ENCODE results near the gene SCPEP1. TPM values are rescaled to one million over a fixed set of nuclear protein-coding genes. Genes with fewer than 3 reads are reported as not detected.

Gene SCPEP1
- total RNA-seq, 1 experiment from 2014 or later, result 19.4 TPM

DNA sequence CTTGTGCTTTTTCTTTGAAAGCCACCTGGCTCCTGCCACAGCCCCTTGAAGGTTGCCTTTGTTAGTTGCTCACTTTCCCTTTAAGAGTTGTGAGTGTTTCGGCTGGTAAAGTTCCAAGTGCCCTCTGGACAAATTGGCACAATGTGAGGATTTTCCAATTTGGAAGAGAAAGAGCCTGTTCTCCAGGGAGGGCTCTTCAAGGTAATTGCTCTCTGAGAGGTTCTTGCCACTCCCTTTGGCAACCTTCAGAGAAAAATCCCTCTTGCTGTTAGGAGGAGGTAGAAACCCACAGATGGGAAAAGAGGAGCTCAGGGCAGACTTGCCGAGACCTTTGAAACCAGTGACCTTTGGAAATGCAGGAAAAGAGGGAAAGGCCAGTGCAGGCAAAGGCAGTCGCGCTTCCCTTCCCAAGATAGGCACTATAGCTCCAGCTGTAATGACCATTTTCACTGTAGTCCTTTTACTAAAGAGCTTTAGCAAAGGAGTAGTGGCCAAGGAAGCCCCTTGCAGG is 58.1 kb downstream of the SCPEP1 start:
- Histone ChIP-seq H3K36me3 (ENCODE audit: low read depth) (no peaks in the 10 kb centered on the region), H2AFZ (peak overlapping the region; percentile 24), H3F3A (ENCODE audit: insufficient read depth, low read depth) (peaks cover 21% of the 10 kb centered on the region), H3K4me1 (replicated peaks; ENCODE audit: insufficient read depth) (peaks cover 61% of the 10 kb centered on the region), H3K27ac (peak overlapping the region; percentile 15; the same call in 1 of the 2 replicates), H3K4me2 (peak overlapping the region; percentile 71), H3K4me3 (no peak overlapping the region; the same call in 1 of the 2 replicates), H3K9me3 (ENCODE audit: insufficient read depth, low read depth) (no peaks in the 10 kb centered on the region), H3K79me2 (ENCODE audit: low read depth) (no peaks in the 10 kb centered on the region), H4K20me1 (ENCODE audit: insufficient read depth) (no peaks in the 10 kb centered on the region), H3K9me2 (ENCODE audit: insufficient read depth) (no peaks in the 10 kb centered on the region), H3K27me3 (ENCODE audit: insufficient read depth, low read depth) (no peaks in the 10 kb centered on the region)
- intact Hi-C loops (cut with micrococcal nuclease; ENCODE audit: unreplicated experiment), result no loop called here
- POLR2A ChIA-PET (ENCODE audit: unreplicated experiment), result no interaction called here
- no TSS peak for BruUV-seq (replicated peaks)
- no peak for TF ChIP-seq EZH2 (IDR thresholded peaks at IDR 0.05; ENCODE audit: low read depth)
- TF ChIP-seq, protein P1, sequence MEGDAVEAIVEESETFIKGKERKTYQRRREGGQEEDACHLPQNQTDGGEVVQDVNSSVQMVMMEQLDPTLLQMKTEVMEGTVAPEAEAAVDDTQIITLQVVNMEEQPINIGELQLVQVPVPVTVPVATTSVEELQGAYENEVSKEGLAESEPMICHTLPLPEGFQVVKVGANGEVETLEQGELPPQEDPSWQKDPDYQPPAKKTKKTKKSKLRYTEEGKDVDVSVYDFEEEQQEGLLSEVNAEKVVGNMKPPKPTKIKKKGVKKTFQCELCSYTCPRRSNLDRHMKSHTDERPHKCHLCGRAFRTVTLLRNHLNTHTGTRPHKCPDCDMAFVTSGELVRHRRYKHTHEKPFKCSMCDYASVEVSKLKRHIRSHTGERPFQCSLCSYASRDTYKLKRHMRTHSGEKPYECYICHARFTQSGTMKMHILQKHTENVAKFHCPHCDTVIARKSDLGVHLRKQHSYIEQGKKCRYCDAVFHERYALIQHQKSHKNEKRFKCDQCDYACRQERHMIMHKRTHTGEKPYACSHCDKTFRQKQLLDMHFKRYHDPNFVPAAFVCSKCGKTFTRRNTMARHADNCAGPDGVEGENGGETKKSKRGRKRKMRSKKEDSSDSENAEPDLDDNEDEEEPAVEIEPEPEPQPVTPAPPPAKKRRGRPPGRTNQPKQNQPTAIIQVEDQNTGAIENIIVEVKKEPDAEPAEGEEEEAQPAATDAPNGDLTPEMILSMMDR (conservative IDR thresholded peaks at IDR 0.05), result no peak
- DNase-seq, result peak in 1 of 2 experiments; percentile 74
- CTCF ChIA-PET, result no interaction called here

DNA sequence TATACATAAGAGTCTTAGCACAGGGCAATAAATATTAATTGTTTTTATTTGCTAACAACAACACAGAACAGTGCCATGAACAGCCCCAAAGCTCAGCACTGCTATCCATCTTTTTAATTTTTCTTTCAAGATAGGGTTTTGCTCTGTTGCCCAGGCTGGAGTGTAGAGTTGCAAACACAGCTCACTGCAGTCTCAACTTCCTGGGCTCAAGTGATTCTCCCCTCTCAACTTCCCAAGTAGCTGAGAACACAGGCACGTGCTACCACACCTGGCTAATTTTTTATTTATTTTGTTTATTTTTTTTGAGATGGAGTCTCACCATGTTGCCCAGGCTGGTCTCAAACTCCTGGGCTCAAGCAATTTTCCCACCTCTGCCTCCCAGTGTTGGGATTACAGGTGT is 59.5 kb downstream of the SCPEP1 start:
- Histone ChIP-seq H3K9me3 (ENCODE audit: insufficient read depth, low read depth) (no peaks in the 10 kb centered on the region), H3K4me2 (no peak overlapping the region), H3F3A (ENCODE audit: insufficient read depth, low read depth) (peaks cover 21% of the 10 kb centered on the region), H3K27me3 (ENCODE audit: insufficient read depth, low read depth) (no peaks in the 10 kb centered on the region), H2AFZ (no peak overlapping the region), H3K79me2 (ENCODE audit: low read depth) (no peaks in the 10 kb centered on the region), H3K36me3 (ENCODE audit: low read depth) (no peaks in the 10 kb centered on the region), H3K4me1 (replicated peaks; ENCODE audit: insufficient read depth) (peaks cover 55% of the 10 kb centered on the region), H4K20me1 (ENCODE audit: insufficient read depth) (no peaks in the 10 kb centered on the region), H3K9me2 (ENCODE audit: insufficient read depth) (no peaks in the 10 kb centered on the region), H3K27ac (no peak overlapping the region), H3K4me3 (no peak overlapping the region)
- TF ChIP-seq, protein P1 (conservative IDR thresholded peaks at IDR 0.05), result no peak
- no peak for TF ChIP-seq EZH2 (IDR thresholded peaks at IDR 0.05; ENCODE audit: low read depth)
- intact Hi-C loops (cut with micrococcal nuclease; ENCODE audit: unreplicated experiment), result no loop called here
- DNase-seq, result no peak
- BruUV-seq (replicated peaks), result no TSS peak
- POLR2A ChIA-PET (ENCODE audit: unreplicated experiment), result no interaction called here
- CTCF ChIA-PET, result no interaction called here

DNA sequence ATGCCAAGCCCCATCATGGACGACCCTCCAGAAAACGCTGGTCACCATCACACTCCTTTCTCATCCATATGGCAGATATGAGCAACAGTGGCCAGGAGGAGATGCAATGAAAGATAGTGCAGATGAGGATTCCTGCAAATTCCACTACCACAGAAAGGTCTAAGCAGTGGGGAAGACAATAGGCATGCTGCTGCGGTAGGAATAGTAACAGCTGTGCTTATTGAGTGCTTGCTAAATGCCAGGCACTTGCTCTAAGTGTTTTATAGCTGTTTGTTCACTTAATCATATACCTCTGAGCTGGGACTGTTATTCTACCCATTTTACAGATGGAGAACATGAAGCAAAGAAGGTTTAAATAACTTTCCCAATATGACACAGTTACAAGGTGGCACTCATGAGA is 60.6 kb downstream of the SCPEP1 start:
- ChIA-PET CTCF (no interaction called here), POLR2A (ENCODE audit: unreplicated experiment) (interaction anchor here (0.6 kb wide), 1 partner anchor 16 kb away, joined by 7 read pairs; no protein-coding TSS in a partner anchor)
- Histone ChIP-seq H3K79me2 (ENCODE audit: low read depth) (no peaks in the 10 kb centered on the region), H3K4me3 (no peak overlapping the region), H3K27ac (no peak overlapping the region), H3F3A (ENCODE audit: insufficient read depth, low read depth) (peaks cover 19% of the 10 kb centered on the region), H3K4me1 (replicated peaks; ENCODE audit: insufficient read depth) (peaks cover 44% of the 10 kb centered on the region), H4K20me1 (ENCODE audit: insufficient read depth) (no peaks in the 10 kb centered on the region), H3K27me3 (ENCODE audit: insufficient read depth, low read depth) (no peaks in the 10 kb centered on the region), H3K9me2 (ENCODE audit: insufficient read depth) (no peaks in the 10 kb centered on the region), H2AFZ (no peak overlapping the region), H3K4me2 (no peak overlapping the region), H3K36me3 (ENCODE audit: low read depth) (no peaks in the 10 kb centered on the region), H3K9me3 (ENCODE audit: insufficient read depth, low read depth) (no peaks in the 10 kb centered on the region)
- no peak for DNase-seq
- TF ChIP-seq, protein P1 (conservative IDR thresholded peaks at IDR 0.05), result no peak
- no peak for TF ChIP-seq EZH2 (IDR thresholded peaks at IDR 0.05; ENCODE audit: low read depth)
- no TSS peak for BruUV-seq (replicated peaks)
- intact Hi-C loops (cut with micrococcal nuclease; ENCODE audit: unreplicated experiment), result no loop called here

Measured in PC-9 (cell line).